HG02840 (cell line): ENCODE measurements around the gene RASSF4.
A peak's percentile ranks its signal among the peaks of the same experiment; 100 is the strongest.

Source experiments
- ATAC-seq: cut with Tn5 transposase; IDR thresholded peaks from one replicate; pipeline ENCODE4 v1.9.1; 2021; ENCODE audit warnings: mild to moderate bottlenecking, moderate library complexity, moderate number of reproducible peaks; ENCODE audit not compliant: unreplicated experiment, low FRiP score

RASSF4 gene

DNA sequence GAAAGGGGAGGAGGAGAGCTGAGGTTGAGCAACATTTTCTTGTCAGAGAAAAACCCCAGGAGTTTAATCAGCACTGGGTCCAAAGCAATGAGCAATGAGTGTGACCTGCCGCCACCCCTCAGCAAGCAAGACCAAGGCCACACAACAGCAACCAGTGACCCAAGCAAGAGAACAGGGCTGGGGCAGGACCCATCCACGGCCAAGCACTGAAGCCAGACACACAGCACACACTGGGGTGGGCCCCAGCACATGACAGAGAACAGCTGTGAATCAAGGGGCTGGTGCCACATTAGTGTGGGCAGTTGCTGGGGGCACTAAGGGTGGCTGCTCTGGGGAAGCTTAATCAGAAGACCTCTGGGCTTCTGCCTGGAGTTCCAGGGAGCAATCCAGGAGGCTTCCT lies 32.2 kb upstream of the RASSF4 start:
- ATAC-seq = no peak

DNA sequence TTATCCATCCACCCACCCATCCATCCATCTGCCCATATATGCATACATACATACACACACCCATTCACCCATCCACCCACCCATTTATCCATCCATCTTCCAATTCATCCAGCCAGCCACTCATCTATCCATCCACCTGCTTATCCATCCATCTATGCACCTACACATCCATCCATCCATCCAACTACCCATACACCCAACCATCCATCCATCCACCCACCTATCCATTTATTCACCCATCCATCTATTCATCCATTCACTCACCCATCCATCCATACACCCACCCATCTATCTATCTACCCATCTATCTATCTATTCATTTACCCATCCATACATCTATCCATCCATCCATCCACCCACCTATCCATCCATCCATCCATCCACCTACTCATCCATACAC lies 31.1 kb upstream of the RASSF4 start:
- no peak for ATAC-seq

DNA sequence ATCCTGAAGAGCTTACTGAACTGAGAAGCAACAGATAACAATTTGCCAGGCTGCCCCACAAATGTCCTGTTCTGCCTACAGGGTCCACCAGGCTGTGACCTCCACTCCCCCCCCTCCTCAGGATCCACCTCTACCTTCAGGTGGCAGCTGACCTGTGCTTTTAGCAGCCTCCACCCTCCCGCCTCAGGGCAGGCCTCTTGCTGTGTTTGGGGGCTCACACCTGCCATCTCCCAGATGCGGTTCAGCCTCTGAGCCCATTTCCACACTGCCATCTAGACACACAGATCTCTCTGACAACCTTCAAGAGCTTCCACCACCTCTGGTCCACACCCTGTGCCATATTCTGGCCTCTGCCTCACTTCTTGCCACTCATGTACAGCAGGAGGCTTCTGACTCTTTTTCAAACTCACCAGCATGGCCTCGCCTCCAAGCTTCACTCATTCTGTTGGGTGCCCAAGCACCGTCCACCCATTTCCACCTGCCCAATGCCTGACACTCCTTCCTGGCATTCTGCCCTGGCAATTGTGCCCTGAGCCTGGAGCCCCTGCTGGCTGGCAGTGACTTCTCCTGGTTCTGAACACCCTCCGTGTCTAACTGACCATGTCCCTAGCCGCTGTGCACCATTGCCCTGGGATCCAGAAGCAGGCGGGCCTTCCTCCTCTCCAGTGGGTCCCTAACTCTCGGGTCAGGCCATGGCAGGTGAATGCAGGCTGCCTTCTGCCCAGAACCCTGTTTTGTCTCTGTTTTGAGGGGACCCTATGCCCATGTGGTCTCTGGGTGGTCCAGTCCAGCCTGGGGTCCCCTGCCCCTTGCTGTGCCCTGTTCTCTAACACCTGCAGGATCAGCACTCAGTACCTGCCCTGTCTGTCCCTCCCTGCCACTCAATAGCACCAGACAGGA lies 30.0 kb upstream of the RASSF4 start:
- ATAC-seq = no peak

DNA sequence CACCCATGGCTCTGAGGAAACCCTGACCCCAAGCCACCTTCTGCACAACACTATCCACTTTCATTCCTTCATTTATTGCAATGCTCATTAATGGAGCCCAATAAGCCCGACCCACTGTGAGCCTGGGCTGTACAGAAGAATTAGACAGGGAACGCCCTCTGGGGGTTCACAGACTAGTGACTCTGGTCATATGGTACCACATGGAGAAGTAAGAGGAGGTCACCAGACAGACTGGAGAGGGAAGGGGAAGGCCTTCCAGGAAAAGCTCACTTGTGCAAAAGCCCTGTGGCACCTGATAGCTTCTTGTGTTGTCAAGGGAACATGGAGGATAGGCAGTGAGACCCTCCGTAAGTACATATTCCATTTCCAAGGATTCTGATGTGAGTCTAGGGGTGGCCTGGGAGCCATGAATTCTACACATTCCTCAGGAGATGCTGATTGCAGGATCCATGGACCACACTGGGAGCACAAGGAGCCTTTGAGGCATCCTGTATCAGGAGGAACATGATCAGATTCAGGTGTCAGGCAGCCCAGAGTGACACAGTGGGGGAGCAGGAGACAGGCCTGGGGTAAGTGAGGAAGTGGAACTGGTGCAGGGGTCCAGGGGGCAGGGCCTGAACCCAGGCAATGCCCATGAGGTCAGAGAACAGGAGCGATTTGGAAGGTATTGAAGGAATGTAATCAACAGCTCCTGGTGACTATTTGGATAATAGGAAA lies 28.5 kb upstream of the RASSF4 start:
- no peak for ATAC-seq

DNA sequence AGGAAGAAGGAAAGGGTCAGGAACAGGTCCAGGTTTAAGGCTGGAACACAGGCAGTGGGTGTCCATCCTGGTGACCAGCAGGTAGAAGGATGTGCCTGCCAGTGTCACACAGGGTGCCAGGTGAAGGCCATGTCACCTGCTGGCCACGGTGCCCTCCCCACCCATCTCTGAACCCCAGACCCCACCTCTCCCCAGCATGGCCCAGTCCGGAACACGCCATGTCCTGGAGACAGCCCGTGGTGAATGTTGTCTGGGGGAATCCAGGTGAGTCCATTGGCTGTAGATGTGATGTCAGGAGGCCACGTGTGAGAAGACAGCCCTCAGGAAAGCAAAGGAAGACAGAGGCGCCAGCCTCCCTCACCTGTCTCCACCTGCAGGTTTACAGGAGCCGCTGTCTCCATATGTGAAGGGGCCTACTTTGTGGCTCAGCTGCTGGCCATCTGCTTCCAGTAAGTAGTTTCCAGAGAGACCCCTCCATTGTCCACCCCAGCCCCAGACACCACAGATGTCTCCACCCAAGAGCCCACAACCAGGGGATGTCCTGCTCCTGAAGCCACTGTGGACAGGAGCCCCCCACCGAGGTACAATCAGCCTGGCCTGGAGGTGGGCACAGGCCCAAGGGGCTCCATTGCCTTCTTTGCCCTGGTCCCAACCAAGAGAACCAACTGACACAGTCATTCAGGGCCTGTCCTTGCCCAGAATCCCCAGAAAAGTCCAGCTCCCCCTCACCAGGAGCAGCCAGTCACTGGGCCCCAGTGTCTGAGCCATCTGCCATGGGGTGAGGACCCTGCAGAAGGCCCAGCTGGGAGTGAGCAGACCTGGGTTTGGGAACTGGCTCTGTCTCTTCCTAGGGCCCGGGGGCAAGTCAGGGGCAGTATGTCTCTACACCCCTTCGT lies 27.7 kb upstream of the RASSF4 start:
- no peak for ATAC-seq

DNA sequence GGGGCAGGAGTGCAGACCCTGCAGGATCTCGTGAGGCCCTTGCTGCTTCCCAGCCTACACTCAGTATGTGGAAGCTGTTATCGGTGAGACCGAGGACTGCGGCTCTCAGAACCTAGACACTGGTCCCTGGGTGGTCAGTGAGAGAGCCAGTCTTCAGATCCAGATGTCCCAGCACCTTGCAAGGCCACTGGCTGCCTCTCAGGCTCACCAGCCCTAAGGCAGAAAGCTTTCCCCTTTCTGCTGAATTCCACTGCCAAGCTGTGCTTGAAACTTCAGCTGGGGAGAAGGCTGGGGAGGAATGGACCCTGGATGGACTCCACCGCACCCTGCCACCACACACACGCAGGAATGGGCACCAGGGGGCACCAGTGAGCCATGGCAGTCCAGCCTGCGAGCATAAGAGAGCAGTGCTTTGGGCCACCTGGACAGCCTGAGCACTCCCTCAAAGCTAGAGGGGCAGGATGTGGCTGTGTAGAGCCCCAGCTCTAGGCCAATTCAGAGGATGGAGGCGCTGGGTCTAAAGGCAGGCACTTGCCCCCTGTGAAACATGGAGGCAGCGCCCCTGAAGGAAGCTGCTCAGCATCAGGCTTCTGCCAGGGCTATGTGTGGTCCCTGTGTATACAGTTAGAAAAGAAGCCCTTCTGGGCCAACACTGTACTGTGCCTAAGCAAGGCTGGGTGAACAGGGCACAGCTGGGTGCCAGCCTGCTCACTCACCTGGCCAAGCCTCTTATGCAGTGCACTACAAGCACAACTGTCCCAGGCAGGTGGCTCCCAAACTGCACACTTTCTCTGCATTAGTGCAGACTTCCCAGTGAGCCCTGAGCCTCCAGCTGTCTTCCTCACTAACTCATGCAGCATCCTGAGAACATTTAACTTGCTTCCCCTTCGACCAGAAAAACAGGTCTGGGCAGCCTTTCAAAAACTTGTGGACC lies 26.8 kb upstream of the RASSF4 start:
- ATAC-seq = peak; percentile 91

DNA sequence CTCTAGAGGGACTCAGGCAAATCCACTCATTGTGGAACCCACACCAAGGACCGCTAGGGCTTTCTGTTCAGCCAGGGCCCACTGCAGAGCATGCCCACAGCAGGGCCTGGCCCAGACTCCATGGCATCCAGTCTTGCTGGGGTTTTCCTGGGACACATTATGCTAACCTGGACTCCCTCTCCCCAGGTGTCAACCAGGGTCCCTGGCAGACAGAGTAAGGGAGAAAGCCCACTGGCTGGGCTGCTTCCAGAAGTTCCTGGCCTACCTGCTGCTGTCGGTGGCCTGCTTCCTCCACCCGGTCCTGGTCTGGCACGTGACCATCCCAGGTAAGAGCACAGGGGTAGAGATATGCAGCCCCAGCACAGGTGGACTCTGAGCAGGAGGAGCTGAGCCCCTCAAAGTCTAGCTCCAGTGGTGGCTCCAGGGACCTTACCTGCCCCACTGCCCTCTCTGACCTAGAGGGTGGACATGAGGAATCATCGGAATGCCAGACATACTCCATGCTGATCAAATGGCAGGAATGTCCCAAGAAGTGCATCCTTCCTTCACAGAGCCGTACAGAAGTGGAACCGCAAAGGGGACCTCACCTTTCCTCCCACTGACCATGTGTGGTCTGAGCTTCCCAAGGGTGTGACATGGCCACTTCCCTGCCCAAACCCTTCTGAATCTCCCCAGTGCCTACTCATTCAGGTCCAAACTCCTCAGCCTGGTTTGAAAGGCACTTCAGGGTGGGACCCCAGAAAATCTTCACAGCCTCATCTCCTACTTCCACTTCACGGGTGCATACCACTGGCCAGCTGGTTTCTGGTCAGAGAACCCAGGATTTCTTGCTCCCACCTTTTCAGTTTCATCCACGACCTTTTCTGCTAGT lies 25.9 kb upstream of the RASSF4 start:
- ATAC-seq = no peak

DNA sequence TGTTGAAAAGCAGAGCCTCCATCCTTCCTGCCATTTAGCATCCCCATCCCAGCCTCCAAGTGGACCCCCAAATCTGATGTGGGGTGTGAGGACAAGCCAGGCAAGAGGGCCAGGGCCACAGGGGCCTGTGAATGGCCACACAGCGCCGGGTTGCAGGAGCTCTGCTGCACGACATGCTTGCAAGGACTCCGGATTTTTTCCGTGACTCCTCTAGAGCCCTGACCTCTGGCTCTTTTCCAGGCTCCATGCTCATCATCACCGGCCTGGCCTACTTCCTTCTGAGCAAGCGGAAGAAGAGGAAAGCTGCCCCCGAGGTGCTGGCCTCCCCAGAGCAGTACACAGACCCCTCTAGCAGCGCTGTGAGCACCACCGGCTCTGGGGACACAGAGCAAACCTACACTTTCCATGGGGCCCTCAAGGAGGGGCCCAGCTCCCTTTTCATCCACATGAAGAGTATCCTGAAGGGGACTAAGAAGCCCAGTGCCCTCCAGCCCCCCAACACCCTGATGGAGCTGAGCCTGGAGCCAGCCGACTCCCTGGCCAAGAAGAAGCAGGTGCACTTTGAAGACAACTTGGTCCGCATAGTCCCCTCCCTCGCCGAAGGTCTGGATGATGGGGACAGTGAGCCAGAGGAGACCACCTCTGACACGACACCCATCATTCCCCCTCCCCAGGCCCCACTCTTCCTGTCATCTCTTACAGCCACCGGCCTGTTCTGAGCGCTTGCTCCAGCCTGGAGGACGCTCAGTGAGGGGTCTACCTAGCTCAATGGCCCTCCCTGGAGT lies 25.0 kb upstream of the RASSF4 start:
- ATAC-seq = no peak

DNA sequence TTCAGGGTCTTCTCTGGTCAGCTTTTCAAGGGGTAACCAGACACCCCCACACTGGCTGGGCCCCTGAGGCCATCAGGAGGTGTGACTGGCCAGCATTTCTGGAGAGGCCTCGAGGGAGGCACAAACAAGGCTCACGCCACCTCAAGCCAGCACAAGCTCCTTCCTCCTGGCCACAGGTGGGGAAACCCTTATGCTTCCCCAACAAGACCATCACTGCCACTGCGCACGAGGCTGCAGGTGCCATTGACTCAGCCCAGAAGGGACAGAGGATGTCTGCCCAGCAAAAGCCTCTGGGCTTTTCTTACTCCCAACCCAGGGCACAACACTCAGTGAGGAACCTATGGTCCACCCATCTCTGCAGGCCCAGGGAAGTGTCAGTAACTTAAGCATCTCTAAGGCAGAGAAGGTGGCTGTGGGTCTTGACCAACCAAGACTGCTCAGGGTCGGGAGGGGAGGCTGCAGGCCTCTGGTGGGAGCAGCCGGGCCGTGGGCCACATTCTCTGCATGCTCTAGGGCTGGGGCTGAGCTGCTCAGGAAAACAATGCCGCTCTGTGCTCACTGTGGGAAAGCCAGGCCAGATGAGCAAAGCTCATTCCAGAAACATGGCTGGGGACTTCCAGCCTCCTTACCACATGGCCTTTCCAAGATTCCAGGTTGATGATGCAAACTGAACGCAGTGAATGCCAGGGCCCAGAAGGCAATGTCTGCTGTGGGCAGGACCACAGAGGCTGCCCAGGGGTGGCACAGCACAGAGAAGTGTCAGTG lies 24.2 kb upstream of the RASSF4 start:
- ATAC-seq = no peak

DNA sequence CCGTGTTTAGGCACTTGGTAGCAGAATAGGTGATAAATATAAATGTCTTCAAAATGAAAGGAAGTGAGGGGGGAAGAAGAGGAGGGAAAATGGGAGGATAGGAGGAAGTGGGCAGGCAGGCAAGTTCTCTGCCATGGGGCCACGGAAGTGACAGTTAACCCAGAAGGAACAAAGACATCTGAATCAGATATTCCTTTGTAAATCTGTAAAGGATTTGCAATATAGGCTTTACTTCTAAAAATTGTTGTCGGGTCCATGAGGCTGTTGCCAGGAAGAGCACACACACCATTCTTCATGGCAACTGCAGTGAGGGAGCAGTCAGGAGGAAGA lies 23.7 kb upstream of the RASSF4 start:
- ATAC-seq = no peak

DNA sequence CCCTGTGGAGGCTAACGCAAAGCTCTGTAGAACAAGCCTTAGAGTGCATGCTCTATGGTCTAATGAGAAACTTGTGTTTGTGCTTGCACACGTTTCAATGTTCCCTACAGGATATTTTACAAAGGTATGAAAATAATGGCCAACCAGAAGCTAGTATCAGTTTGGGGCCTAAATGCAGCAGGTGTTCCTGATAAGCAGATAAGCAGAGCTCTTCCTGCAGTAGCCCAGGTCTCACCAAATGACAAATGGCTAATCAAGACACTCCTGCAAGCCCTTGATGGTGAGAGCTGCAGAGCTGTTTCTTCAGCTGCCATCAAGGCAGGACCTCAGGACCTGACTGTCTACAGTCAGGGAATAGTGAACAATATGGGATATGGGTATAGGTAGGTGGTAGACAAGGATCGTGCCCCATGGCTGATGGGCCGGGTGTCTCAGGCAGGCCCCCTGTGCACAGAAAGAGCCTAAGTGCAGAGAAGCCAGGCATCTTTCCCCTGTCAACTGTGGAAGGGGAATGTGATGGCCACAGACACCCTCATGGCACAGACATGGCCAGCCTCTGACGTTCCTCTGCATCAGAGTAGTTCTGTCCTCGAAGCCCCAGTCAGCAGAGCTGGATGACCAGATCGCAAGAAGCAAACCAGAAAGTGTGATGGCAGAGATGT lies 23.2 kb upstream of the RASSF4 start:
- no peak for ATAC-seq

DNA sequence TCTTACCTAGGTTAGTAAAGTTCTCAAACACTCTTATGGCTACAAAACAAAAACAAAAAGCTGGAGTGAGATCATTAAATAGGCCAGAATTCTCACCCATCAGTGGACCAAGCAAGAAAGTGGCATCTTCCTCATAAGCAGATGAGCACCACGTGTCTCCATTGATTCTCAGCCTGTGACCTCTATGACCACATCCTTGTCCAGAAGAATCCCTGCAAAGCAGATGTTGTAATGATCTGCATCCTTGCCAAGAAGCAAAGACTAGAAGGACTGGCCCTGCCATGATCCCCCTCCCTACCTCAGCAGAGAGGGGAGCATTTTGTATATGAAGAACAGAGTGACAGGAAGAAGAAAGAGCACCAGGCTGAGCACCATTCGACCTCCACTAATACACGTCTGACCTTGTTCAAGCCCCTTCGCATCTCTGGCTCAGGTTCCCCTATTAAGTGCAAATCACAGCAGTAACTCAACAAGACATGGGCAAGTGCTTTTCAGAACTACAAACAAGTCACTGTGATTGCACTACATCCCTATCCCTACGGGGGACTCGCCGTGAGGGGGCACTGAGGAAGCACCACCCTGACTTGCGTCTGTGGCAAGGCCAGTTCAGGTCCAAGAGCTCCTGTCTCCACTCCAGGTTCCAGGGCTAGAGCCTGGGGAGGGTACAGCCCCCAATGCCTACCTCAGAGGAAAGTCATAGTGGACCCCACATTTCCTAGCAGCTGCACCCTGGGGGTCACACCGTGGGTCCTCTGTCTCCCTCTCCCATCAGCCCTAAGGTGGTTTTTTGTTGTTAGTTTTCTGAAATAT lies 22.2 kb upstream of the RASSF4 start:
- ATAC-seq = no peak

DNA sequence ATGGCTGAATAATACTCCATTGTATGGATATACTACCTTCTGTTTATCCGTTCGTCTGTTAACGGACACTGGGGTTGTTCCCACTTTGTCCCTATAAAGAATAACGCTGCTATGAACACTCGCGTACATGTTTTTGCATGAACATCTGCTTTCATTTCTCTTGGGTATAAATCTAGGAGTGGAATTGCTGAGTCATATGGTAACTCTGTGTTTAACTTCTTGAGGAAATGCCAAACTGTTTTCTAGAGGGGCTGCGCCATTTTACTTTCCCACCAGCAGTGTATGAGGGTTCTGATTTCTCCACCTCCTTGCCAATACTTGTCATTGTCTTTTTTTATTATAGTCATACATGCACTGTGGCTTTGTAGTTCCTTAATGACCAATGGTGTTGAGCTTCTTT lies 20.6 kb upstream of the RASSF4 start:
- no peak for ATAC-seq

DNA sequence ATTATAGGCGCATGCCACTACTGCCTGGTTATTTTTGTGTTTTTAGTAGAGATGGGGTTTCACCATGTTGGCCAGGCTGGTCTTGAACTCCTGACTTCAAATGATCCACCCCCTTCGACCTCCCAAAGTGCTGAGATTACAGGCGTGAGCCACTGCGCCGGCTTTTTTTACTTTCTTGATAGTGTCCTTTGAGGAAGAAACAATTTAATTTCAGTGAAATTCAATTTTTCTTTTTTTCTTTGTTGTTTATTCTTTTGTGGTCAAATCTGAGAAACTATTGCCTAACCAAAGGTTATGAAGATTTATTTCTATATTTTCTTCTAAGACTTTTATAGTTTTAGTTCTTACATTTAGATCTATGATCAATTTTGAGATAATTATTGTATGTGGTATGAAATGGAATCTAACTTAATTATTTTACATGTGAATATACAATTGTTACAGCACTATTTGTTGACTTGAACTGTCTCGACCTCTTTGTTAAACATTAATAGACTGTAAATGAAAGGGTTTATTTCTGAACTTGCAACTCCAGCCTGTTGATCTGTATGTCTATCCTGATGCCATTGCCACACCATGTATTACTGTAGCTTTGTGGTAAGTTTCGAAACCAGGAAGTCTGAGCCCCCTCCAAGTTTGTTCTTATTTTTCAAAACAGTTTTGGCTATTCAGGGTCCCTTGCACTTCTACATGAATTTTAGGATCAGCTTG lies 19.8 kb upstream of the RASSF4 start:
- ATAC-seq = no peak

DNA sequence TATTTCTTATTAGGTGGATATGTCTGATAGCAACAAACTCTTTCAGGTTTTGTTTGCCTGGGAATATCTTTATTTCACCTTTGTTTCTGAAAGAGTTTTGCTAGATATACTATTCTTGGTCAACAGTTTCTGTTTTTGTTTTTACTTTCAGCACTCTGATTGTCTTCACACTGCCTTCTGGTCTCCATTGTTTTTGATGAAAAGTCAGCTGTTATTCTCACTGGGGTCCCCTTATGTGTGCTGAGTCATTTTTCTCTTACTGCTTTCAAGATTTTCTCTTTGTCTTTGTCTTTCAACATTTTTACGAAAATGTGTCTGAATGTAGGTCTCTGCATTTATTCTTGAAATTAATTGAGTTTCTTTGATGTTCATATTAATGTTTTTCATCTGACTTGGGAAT lies 15.2 kb upstream of the RASSF4 start:
- ATAC-seq = no peak

DNA sequence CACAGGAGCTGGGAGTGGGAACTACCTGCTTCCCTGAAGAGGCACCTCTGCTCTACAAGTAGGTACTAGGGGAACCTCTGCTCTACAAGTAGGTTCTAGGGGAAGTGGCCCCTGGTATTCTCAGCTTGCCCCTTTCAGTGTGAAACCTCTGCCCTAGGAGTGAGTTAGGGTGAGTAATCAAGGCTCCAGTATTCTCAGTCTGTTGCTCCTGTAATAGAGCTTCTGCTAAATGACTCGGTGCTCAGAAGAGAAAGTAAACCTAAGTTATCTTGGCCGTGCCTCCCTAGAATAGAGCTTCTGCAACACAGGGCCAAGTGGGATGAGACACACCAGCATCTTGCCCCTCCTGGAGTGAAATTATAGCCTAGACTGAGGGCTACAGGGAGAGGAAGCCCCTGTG lies 13.4 kb upstream of the RASSF4 start:
- no peak for ATAC-seq
